Naive thymus-derived CD8-positive, alpha-beta T cell (primary cell): ENCODE results near the gene RNF217. TPM values are rescaled to one million over a fixed set of nuclear protein-coding genes. Genes with fewer than 3 reads are reported as not detected.

ENCODE experiments used
- ATAC-seq, 2 donors: fragments of 150-1000 bp; cut with Tn5 transposase in 1 of 2; sonication (Bioruptor Pico), chemical (Tn5 transposase) in 1 of 2; 1 replicate in 1 of 2; 2 replicates in 1 of 2; pipeline ENCODE4 v1.10.0; 2021; ENCODE audit warnings: mild to moderate bottlenecking in 2 of 2, moderate library complexity in 2 of 2
- POLR2A ChIA-PET: fragments of 350-600 bp; sonication (Branson Sonifier 250); formaldehyde crosslinking; loops from one replicate; lab custom pipeline; 2021; ENCODE audit warnings: antibody characterized with exemption; lab: Charles Lee
- DNase-seq, 10 donors: peaks; one replicate each; pipeline versions ENCODE4 v3.0.0 to v3.0.0-alpha.2; 2020 to 2022
- H3K27ac Mint-ChIP-seq, 10 donors: one replicate each; pipeline ENCODE4 v1.8.0; 2020 to 2022; ENCODE audit warnings: mild to moderate bottlenecking in 10 of 10, mixed read lengths in 10 of 10, moderate library complexity in 4 of 10, inconsistent platforms in 1 of 10
- H3K27me3 Mint-ChIP-seq, 5 donors: one replicate each; pipeline ENCODE4 v1.8.0; 2021 to 2022; ENCODE audit warnings: mixed read lengths in 5 of 5
- H3K36me3 Mint-ChIP-seq, 3 donors: one replicate each; pipeline ENCODE4 v1.8.0; 2020 to 2022; ENCODE audit warnings: mixed read lengths in 3 of 3, mild to moderate bottlenecking in 2 of 3, inconsistent platforms in 1 of 3
- H3K4me1 Mint-ChIP-seq, 4 donors: one replicate each; pipeline ENCODE4 v1.8.0; 2021 to 2022; ENCODE audit warnings: mixed read lengths in 4 of 4
- H3K4me3 Mint-ChIP-seq, 10 donors: one replicate each; pipeline ENCODE4 v1.8.0; 2020 to 2022; ENCODE audit warnings: mild to moderate bottlenecking in 10 of 10, mixed read lengths in 10 of 10, moderate library complexity in 6 of 10, inconsistent platforms in 1 of 10
- H3K9me3 Mint-ChIP-seq, 9 donors: one replicate each; pipeline ENCODE4 v1.8.0; 2020 to 2022; ENCODE audit warnings: mixed read lengths in 9 of 9, mild to moderate bottlenecking in 3 of 9, inconsistent platforms in 1 of 9, moderate library complexity in 1 of 9
- polyA plus RNA-seq, 3 donors: library from polyadenylated mRNA; unstranded; fragments of 300-500 nt; fragmentation: Illumina TruSeq; gene quantifications; one replicate each; pipeline ENCODE4 v1.2.3, GENCODE V29; 2021
- total RNA-seq, 8 experiments: library from RNA in 2 of 8; stranded (reverse) in 2 of 8; gene quantifications; one replicate each; pipeline ENCODE4 v1.2.3 and lab custom pipeline; 2021 to 2026

The RNF217 gene
- total and polyA plus RNA-seq, 5 experiments from 2014 or later = 0.05 TPM; not detected in 4

- Mint-ChIP-seq H3K27me3 (peaks cover 0 to 11% (median 0%) of the 10 kb centered on the region in 5 donors), H3K27ac (no peak overlapping the region), H3K36me3 (no peaks in the 10 kb centered on the region), H3K4me1 (no peaks in the 10 kb centered on the region), H3K4me3 (no peak overlapping the region), H3K9me3 (no peaks in the 10 kb centered on the region)
- ATAC-seq (no peak), DNase-seq (no peak)
- POLR2A ChIA-PET = no interaction called here
Measured at GRCh38 chr6:124996411-124996810, 34.2 kb downstream of the RNF217 start.

GRCh38 chr6:124997196-124997875 is 35.1 kb downstream of the RNF217 start:
- no peaks in the 10 kb centered on the region for H3K36me3 Mint-ChIP-seq
- no peak overlapping the region for H3K4me3 Mint-ChIP-seq
- no peak overlapping the region for H3K27ac Mint-ChIP-seq
- no peak for ATAC-seq
- no peaks in the 10 kb centered on the region for H3K4me1 Mint-ChIP-seq
- DNase-seq = no peak
- no peaks in the 10 kb centered on the region for H3K9me3 Mint-ChIP-seq
- POLR2A ChIA-PET = no interaction called here
- peaks cover 0 to 13% (median 0%) of the 10 kb centered on the region in 5 donors for H3K27me3 Mint-ChIP-seq

GRCh38 chr6:124999105-124999764 is 37.0 kb downstream of the RNF217 start:
- no peak for DNase-seq
- Mint-ChIP-seq H3K36me3 (no peaks in the 10 kb centered on the region), H3K27me3 (peaks cover 0 to 12% (median 2%) of the 10 kb centered on the region in 5 donors), H3K4me1 (no peaks in the 10 kb centered on the region), H3K27ac (no peak overlapping the region), H3K9me3 (no peaks in the 10 kb centered on the region), H3K4me3 (no peak overlapping the region)
- no peak for ATAC-seq
- POLR2A ChIA-PET = no interaction called here

GRCh38 chr6:125001684-125002405 is 39.6 kb downstream of the RNF217 start:
- Mint-ChIP-seq H3K9me3 (peaks cover 0 to 5% (median 0%) of the 10 kb centered on the region in 9 donors), H3K4me3 (no peak overlapping the region), H3K36me3 (no peaks in the 10 kb centered on the region), H3K27ac (no peak overlapping the region), H3K27me3 (peaks cover 0 to 12% (median 2%) of the 10 kb centered on the region in 5 donors), H3K4me1 (no peaks in the 10 kb centered on the region)
- POLR2A ChIA-PET = no interaction called here
- DNase-seq (no peak), ATAC-seq (no peak)

GRCh38 chr6:125002406-125002741 is 40.1 kb downstream of the RNF217 start:
- Mint-ChIP-seq H3K27me3 (peaks cover 0 to 12% (median 2%) of the 10 kb centered on the region in 5 donors), H3K4me3 (no peak overlapping the region), H3K9me3 (peaks cover 0 to 5% (median 0%) of the 10 kb centered on the region in 9 donors), H3K36me3 (peaks cover 0 to 2% (median 0%) of the 10 kb centered on the region in 3 donors), H3K4me1 (no peaks in the 10 kb centered on the region), H3K27ac (no peak overlapping the region)
- no peak for DNase-seq
- POLR2A ChIA-PET = no interaction called here
- no peak for ATAC-seq

GRCh38 chr6:125003070-125003469 is 40.8 kb downstream of the RNF217 start:
- POLR2A ChIA-PET = no interaction called here
- ATAC-seq (no peak), DNase-seq (no peak)
- peaks cover 0 to 9% (median under 1%) of the 10 kb centered on the region in 5 donors for H3K27me3 Mint-ChIP-seq
- H3K9me3 Mint-ChIP-seq = peaks cover 0 to 5% (median 0%) of the 10 kb centered on the region in 9 donors
- H3K27ac Mint-ChIP-seq = no peak overlapping the region
- H3K36me3 Mint-ChIP-seq = peaks cover 0 to 5% (median 0%) of the 10 kb centered on the region in 3 donors
- H3K4me3 Mint-ChIP-seq = no peak overlapping the region
- H3K4me1 Mint-ChIP-seq = no peaks in the 10 kb centered on the region

- H3K4me1 Mint-ChIP-seq = no peaks in the 10 kb centered on the region
- peaks cover 0 to 7% (median 0%) of the 10 kb centered on the region in 5 donors for H3K27me3 Mint-ChIP-seq
- DNase-seq (no peak), ATAC-seq (no peak)
- H3K4me3 Mint-ChIP-seq = no peak overlapping the region
- peaks cover 0 to 5% (median 0%) of the 10 kb centered on the region in 9 donors for H3K9me3 Mint-ChIP-seq
- peaks cover 0 to 5% (median 0%) of the 10 kb centered on the region in 3 donors for H3K36me3 Mint-ChIP-seq
- POLR2A ChIA-PET = no interaction called here
- H3K27ac Mint-ChIP-seq = no peak overlapping the region
Measured at GRCh38 chr6:125004198-125004597, 42.0 kb downstream of the RNF217 start.

GRCh38 chr6:125004797-125005595 is 42.8 kb downstream of the RNF217 start:
- Mint-ChIP-seq H3K27ac (no peak overlapping the region), H3K9me3 (peaks cover 0 to 5% (median 0%) of the 10 kb centered on the region in 9 donors), H3K36me3 (peaks cover 0 to 5% (median 0%) of the 10 kb centered on the region in 3 donors), H3K27me3 (peaks cover 0 to 15% (median 0%) of the 10 kb centered on the region in 5 donors), H3K4me3 (no peak overlapping the region), H3K4me1 (no peaks in the 10 kb centered on the region)
- DNase-seq (no peak), ATAC-seq (no peak)
- POLR2A ChIA-PET = no interaction called here

GRCh38 chr6:125008261-125008703 is 46.0 kb downstream of the RNF217 start:
- no peak for DNase-seq
- peaks cover 0 to 5% (median 0%) of the 10 kb centered on the region in 3 donors for H3K36me3 Mint-ChIP-seq
- POLR2A ChIA-PET = interaction anchor here (0.6 kb wide), 1 partner anchor 46 kb away, joined by 3 read pairs; no protein-coding TSS in a partner anchor

GRCh38 chr6:125008957-125009356 is 46.7 kb downstream of the RNF217 start:
- H3K4me1 Mint-ChIP-seq = no peaks in the 10 kb centered on the region
- peaks cover 0 to 5% (median 0%) of the 10 kb centered on the region in 9 donors for H3K9me3 Mint-ChIP-seq
- H3K4me3 Mint-ChIP-seq = no peak overlapping the region

More at GRCh38 chr6:125008261-125008703, 46.0 kb downstream of the RNF217 start:
- Mint-ChIP-seq H3K27ac (no peak overlapping the region), H3K4me3 (no peak overlapping the region), H3K4me1 (no peaks in the 10 kb centered on the region), H3K9me3 (peaks cover 0 to 5% (median 0%) of the 10 kb centered on the region in 9 donors), H3K27me3 (peaks cover 0 to 8% (median 0%) of the 10 kb centered on the region in 5 donors)
- no peak for ATAC-seq

GRCh38 chr6:125009578-125009977 is 47.3 kb downstream of the RNF217 start:
- ATAC-seq = no peak
- Mint-ChIP-seq H3K27ac (peak overlapping the region in 1 of 10 donors; percentile 15), H3K36me3 (peaks cover 0 to 5% (median 0%) of the 10 kb centered on the region in 3 donors), H3K27me3 (peaks cover 0 to 8% (median 0%) of the 10 kb centered on the region in 5 donors), H3K4me3 (no peak overlapping the region), H3K4me1 (no peaks in the 10 kb centered on the region), H3K9me3 (peaks cover 0 to 5% (median 0%) of the 10 kb centered on the region in 9 donors)
- POLR2A ChIA-PET = no interaction called here
- no peak for DNase-seq

More at GRCh38 chr6:125008957-125009356, 46.7 kb downstream of the RNF217 start:
- DNase-seq = no peak
- no peak for ATAC-seq
- Mint-ChIP-seq H3K36me3 (peaks cover 0 to 5% (median 0%) of the 10 kb centered on the region in 3 donors), H3K27ac (no peak overlapping the region), H3K27me3 (peaks cover 0 to 8% (median 0%) of the 10 kb centered on the region in 5 donors)
- POLR2A ChIA-PET = interaction anchor here (0.6 kb wide), 1 partner anchor 47 kb away, joined by 3 read pairs; no protein-coding TSS in a partner anchor
